MM.1S (cell line): ENCODE data around the gene FGF14.

Source experiments
- DNase-seq: peaks from one replicate; pipeline ENCODE4 v3.0.0-alpha.2; 2015
- H2AFZ ChIP-seq: fragments of 300-600 bp; sonication (generic); 2 replicates; pipeline ENCODE4 v1.6.0; 2016; ENCODE audit warnings: antibody characterized with exemption, low read length
- H3F3A ChIP-seq: fragments of 300-600 bp; sonication (generic); 2 replicates; pipeline ENCODE4 v1.6.1; 2016; ENCODE audit warnings: mild to moderate bottlenecking, antibody characterized with exemption, low read length, moderate library complexity, mixed read lengths; ENCODE audit not compliant: insufficient read depth
- H3K27ac ChIP-seq: fragments of 300-600 bp; sonication (generic); 2 replicates; pipeline ENCODE4 v1.5.1; 2016; ENCODE audit warnings: mild to moderate bottlenecking, low read length
- H3K27me3 ChIP-seq: fragments of 300-600 bp; sonication (generic); replicated peaks from 2 replicates; pipeline ENCODE4 v1.6.0; 2016; ENCODE audit warnings: low read length; ENCODE audit not compliant: insufficient read depth
- H3K36me3 ChIP-seq: fragments of 300-600 bp; sonication (generic); replicated peaks from 2 replicates; pipeline ENCODE4 v1.6.1; 2016; ENCODE audit warnings: mild to moderate bottlenecking, low read length, mixed read lengths; ENCODE audit not compliant: insufficient read depth
- H3K4me1 ChIP-seq: fragments of 300-600 bp; sonication (generic); 2 replicates; pipeline ENCODE4 v1.6.1; 2016; ENCODE audit warnings: low read length, mixed read lengths
- H3K4me2 ChIP-seq: fragments of 300-600 bp; sonication (generic); 2 replicates; pipeline ENCODE4 v1.6.0; 2016; ENCODE audit warnings: low read depth, low read length
- H3K4me3 ChIP-seq: fragments of 300-600 bp; sonication (generic); 2 replicates; pipeline ENCODE4 v1.5.1; 2016; ENCODE audit warnings: low read length, mixed read lengths
- H3K79me2 ChIP-seq: fragments of 300-600 bp; sonication (generic); 2 replicates; pipeline ENCODE4 v1.6.1; 2016; ENCODE audit warnings: mixed run types, low read length, mixed read lengths
- H3K9ac ChIP-seq: fragments of 300-600 bp; sonication (generic); 2 replicates; pipeline ENCODE4 v1.6.1; 2016; ENCODE audit warnings: low read length, mixed read lengths
- H3K9me2 ChIP-seq: fragments of 300-600 bp; sonication (generic); replicated peaks from 2 replicates; pipeline ENCODE4 v1.6.1; 2016; ENCODE audit warnings: mild to moderate bottlenecking, low read length, mixed read lengths; ENCODE audit not compliant: insufficient read depth
- H3K9me3 ChIP-seq: fragments of 300-600 bp; sonication (generic); replicated peaks from 2 replicates; pipeline ENCODE4 v1.6.1; 2016; ENCODE audit warnings: mild to moderate bottlenecking, low read length, mixed read lengths; ENCODE audit not compliant: insufficient read depth
- H4K20me1 ChIP-seq: fragments of 300-600 bp; sonication (generic); 2 replicates; pipeline ENCODE4 v1.6.1; 2016; ENCODE audit warnings: mild to moderate bottlenecking, low read length, moderate library complexity, mixed read lengths; ENCODE audit not compliant: insufficient read depth
- CTCF ChIP-seq: fragments of 300-600 bp; sonication (generic); IDR thresholded peaks from 2 replicates; pipeline ENCODE4 v1.5.1; 2016; ENCODE audit warnings: antibody characterized with exemption, low read length, mixed read lengths
- EZH2 ChIP-seq: fragments of 300-600 bp; sonication (generic); optimal IDR thresholded peaks from 2 replicates; pipeline ENCODE3; 2017; ENCODE audit warnings: low read depth, mild to moderate bottlenecking, antibody characterized with exemption, low read length, mixed read lengths
- EZH2phosphoT487 ChIP-seq: fragments of 300-600 bp; sonication (generic); IDR thresholded peaks from 2 replicates; pipeline ENCODE4 v1.6.1; 2018; ENCODE audit warnings: antibody characterized with exemption, low read length

FGF14 gene

GRCh38 chr13:101959016-101959415 is 442.8 kb downstream of the FGF14 start:
- no peak overlapping the region for H3K4me3 ChIP-seq
- H3K36me3 ChIP-seq: no peaks in the 10 kb centered on the region
- H3K27me3 ChIP-seq: no peaks in the 10 kb centered on the region
- H2AFZ ChIP-seq: no peak overlapping the region
- no peak for TF ChIP-seq EZH2phosphoT487
- TF ChIP-seq EZH2: no peak
- no peak for TF ChIP-seq CTCF
- H3K4me1 ChIP-seq: no peaks in the 10 kb centered on the region
- H3F3A ChIP-seq: no peaks in the 10 kb centered on the region
- DNase-seq: no peak
- H4K20me1 ChIP-seq: no peaks in the 10 kb centered on the region
- no peaks in the 10 kb centered on the region for H3K9me2 ChIP-seq
- no peak overlapping the region for H3K9ac ChIP-seq
- H3K79me2 ChIP-seq: no peaks in the 10 kb centered on the region
- H3K9me3 ChIP-seq: no peaks in the 10 kb centered on the region
- H3K4me2 ChIP-seq: no peak overlapping the region
- no peak overlapping the region for H3K27ac ChIP-seq

- TF ChIP-seq EZH2 (no peak), CTCF (no peak), EZH2phosphoT487 (no peak)
- no peaks in the 10 kb centered on the region for H4K20me1 ChIP-seq
- no peaks in the 10 kb centered on the region for H3F3A ChIP-seq
- H2AFZ ChIP-seq: no peak overlapping the region
- H3K4me3 ChIP-seq: no peak overlapping the region
- no peaks in the 10 kb centered on the region for H3K79me2 ChIP-seq
- H3K27me3 ChIP-seq: no peaks in the 10 kb centered on the region
- no peaks in the 10 kb centered on the region for H3K36me3 ChIP-seq
- H3K9ac ChIP-seq: no peak overlapping the region
- no peaks in the 10 kb centered on the region for H3K9me2 ChIP-seq
- no peaks in the 10 kb centered on the region for H3K9me3 ChIP-seq
- peak; percentile 38 for DNase-seq
- H3K4me1 ChIP-seq: no peaks in the 10 kb centered on the region
- H3K4me2 ChIP-seq: 0 out of 2 replicates have a peak overlapping the region, but pooled peaks have one; percentile 9
- no peak overlapping the region for H3K27ac ChIP-seq
Observed at GRCh38 chr13:101955764-101956163, 446.1 kb downstream of the FGF14 start.

- H3K9me3 ChIP-seq: no peaks in the 10 kb centered on the region
- no peak for DNase-seq
- H3K27me3 ChIP-seq: no peaks in the 10 kb centered on the region
- H4K20me1 ChIP-seq: no peaks in the 10 kb centered on the region
- no peak overlapping the region for H3K27ac ChIP-seq
- TF ChIP-seq EZH2phosphoT487 (no peak), EZH2 (no peak), CTCF (no peak)
- no peak overlapping the region for H3K9ac ChIP-seq
- H3K4me2 ChIP-seq: no peak overlapping the region
- no peaks in the 10 kb centered on the region for H3K9me2 ChIP-seq
- H2AFZ ChIP-seq: no peak overlapping the region
- no peak overlapping the region for H3K4me3 ChIP-seq
- H3F3A ChIP-seq: no peaks in the 10 kb centered on the region
- H3K79me2 ChIP-seq: no peaks in the 10 kb centered on the region
- 0 out of 2 replicates have a peak, but pooled peaks cover 3% of the 10 kb centered on the region for H3K4me1 ChIP-seq
- H3K36me3 ChIP-seq: no peaks in the 10 kb centered on the region
Observed at GRCh38 chr13:101951114-101951513, 450.7 kb downstream of the FGF14 start.
